NCI-H2227 treated with DMSO at 0.1 percent for 48 hours (cell line): ENCODE measurements around the gene SPAG8.

ENCODE experiments used
- DNase-seq: peaks from one replicate; lab custom pipeline; 2025; lab: John Stamatoyannopoulos, UW

The SPAG8 gene

DNA sequence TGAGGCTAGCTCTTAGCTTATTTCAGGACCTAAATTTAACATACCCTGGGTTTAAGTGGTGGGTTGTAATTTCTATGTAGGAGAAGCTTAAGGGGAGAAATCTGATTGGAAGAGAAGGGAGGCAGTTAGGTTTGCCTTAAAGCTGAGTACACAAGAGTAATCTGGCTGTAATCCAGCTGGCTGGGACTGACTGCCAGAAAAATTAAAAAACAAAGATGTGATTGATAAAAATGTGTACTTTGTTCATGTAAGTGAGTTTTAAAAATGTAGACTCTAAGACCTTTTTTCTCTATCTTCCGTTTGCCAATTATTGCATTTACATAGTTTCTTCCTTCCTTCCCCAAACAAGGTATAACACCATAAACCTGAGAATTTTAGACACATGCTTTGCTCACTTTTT lies 40.5 kb downstream of the SPAG8 start:
- DNase-seq = no peak

DNA sequence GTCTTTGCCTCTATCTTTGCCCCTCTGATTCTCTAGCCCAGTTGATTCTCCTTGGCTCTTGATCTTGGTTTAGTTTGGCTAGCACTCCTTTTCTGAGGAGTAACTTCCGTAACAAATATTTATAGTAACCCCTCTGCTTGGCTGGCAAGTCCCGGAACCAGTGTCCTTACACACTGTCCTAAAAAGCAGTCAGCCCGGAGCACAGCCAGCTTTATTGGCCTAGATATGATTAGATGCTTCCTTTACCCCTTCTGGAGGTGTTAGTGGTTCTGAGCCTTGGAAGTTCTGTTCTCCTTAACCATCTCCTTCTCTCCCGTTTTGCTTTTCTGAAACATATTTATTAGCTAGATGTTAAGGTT lies 41.0 kb downstream of the SPAG8 start:
- DNase-seq = no peak

DNA sequence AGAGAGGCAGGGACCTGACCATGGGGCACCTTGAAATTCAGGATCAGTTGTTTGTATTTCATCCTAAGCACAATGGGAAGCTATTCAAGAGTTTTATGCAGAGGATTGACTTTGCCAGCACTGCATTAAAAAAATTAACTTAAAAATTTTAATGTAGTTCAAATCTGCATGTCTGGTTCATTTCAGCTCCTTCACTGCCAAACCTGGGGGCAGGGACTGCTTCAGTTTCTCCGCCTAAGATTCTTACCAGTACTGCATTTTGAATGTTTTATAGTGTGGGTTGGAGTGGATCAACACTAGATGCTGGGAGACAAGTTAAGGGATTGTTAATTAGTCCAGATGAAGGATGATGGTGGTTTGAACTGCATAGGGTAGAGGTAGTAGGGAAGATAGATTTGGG lies 42.3 kb downstream of the SPAG8 start:
- DNase-seq = no peak

DNA sequence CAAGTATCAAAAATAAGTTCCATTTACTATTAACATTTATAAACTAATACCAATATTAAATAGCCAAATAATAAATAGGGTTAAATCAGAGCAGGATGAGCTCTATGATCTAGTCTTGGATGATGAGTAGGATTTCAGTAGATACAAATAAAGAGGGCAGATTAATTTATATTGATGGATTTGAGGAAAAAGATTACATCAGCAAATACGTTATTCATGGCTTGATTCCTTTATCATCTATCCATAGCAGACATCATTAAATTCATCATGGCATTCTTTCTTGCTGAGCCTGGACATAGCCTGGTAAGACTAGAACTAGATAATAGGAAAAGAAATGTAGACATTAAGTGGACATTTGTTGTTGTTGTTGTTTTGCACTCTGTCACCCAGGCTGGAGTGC lies 44.6 kb downstream of the SPAG8 start:
- no peak for DNase-seq

DNA sequence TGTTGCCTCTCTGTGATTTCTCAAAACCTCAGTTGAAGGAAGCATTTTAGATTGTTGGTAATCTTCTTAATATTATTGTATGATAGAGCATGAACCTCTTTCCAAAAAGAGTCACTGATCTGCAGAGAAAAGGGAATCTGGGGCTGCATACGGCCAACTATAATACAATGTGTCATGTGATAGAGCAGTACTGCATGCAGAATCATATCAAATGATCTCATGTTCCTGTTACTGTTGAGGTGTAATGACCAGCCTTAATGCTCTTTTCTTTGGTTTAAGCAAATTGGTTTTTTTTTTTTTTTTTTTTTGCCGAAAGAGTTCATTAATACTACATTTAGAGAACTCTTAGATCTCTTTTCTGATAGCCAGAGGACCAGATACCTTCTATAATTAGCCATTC lies 45.1 kb downstream of the SPAG8 start:
- DNase-seq = no peak

DNA sequence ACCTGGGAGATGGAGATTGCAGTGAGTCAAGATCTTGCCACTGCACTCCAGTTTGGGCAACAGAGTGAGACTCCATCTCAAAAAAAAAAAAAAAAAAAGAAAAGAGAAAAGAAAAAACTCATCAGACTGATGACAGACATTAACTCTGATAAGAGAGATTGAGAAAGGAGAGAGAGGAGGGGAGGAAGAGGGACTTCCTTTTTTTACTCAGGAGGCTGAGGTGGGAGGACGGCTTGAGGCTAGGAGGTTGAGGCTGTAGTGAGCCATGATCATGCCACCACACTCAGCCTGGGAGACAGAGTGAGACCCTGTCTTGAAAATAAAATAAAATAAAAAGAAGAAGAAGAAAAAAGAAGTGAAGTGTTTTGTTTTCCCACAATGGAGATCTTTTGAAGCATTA lies 48.3 kb downstream of the SPAG8 start:
- no peak for DNase-seq

DNA sequence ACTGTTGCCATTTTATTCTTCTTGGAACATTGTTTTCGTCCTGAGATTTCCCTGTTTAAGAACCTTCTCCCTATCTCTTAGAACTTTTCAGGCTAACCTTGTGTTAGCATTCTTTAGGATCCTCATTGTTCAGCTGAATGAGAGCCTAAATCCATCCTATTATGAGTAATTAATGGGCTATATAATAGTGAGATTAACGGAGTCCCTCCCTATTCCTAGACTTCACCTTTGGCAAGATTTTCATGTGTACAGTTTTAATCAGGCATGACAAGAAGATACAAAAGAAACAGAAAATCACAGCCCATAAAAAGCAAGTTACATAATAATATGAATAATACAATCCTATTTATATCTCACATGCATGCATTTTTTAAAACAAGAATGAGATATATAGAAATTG lies 48.9 kb downstream of the SPAG8 start:
- no peak for DNase-seq

DNA sequence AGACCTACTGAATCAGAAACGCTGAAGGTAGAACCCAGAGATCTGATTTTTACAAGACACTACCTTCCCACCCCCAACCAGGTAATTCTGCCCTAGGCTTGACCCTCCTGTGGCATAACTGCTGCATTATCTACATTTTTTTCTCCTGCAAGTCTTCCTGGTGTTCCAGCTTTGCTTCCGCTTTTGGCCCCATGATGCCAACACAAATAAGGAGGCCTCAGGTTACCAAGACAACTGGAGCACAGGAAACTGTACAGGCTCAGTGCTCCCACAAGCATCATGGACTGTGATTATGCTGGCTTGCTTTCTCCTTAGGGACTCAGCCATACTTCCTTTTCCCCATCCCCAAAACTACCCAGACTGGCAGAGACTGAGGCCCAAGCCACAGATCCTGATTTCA lies 51.4 kb downstream of the SPAG8 start:
- no peak for DNase-seq

DNA sequence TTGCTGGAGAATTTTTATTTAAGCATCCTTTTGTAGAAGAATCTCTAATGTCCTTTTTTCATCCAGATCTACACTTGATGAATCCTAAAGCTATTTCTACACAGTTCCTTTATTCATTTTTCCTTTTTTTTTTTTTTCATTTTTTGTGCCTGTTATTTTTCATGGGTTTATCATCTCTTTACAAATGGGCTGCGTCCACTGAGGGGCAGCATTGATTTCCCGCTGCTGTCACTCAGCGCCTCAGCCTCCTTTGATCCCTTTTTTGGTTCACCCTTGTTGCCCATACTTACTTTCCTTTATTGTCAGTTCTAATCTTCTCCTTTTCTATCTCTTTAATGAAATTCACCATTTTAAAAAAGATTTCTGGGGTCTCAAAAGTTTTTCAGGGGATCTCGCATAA lies 52.3 kb downstream of the SPAG8 start:
- no peak for DNase-seq
